ENCODE measurements around the gene CMTM3.
"Not testable (repeated sequence)": the region's sequence is repeated elsewhere in the genome, so short reads cannot be mapped to it uniquely, and the experiment has no call there.

CMTM3 gene

GRCh38 chr16:66604376-66605176 is at the start of gene CMTM3:
TSS of gene CMTM3 (plus strand) at chr16:66604704. CDS start at chr16:66604806, 102 bp downstream.
- DNase-seq (ENCODE audit: low read depth) = no peak

- no peak for DNase-seq (ENCODE audit: low read depth)
Observed at GRCh38 chr16:66560107-66560506, 44.4 kb upstream of the CMTM3 start.

- DNase-seq (ENCODE audit: low read depth) = no peak
Observed at GRCh38 chr16:66561381-66562080, 43.0 kb upstream of the CMTM3 start.

GRCh38 chr16:66562409-66562808 is 42.1 kb upstream of the CMTM3 start:
- no peak for DNase-seq (ENCODE audit: low read depth)

- no peak for DNase-seq (ENCODE audit: low read depth)
Observed at GRCh38 chr16:66562986-66563385, 41.5 kb upstream of the CMTM3 start.

- no peak for DNase-seq (ENCODE audit: low read depth)
Observed at GRCh38 chr16:66563574-66564334, 40.8 kb upstream of the CMTM3 start.

GRCh38 chr16:66566051-66566901 is 38.2 kb upstream of the CMTM3 start, which contains the start of gene CMTM1:
TSS of gene CMTM1 (plus strand) at chr16:66566439. CDS start at chr16:66566514, 75 bp downstream.
- no peak for DNase-seq (ENCODE audit: low read depth)

GRCh38 chr16:66567270-66567669 is 37.2 kb upstream of the CMTM3 start:
- DNase-seq (ENCODE audit: low read depth) = not testable (repeated sequence)

GRCh38 chr16:66568355-66568754 is 36.1 kb upstream of the CMTM3 start:
- no peak for DNase-seq (ENCODE audit: low read depth)

GRCh38 chr16:66569131-66569530 is 35.4 kb upstream of the CMTM3 start:
- DNase-seq (ENCODE audit: low read depth) = peak; percentile 63

GRCh38 chr16:66569827-66570405 is 34.6 kb upstream of the CMTM3 start:
- DNase-seq (ENCODE audit: low read depth) = no peak

GRCh38 chr16:66572356-66572755 is 32.1 kb upstream of the CMTM3 start:
- no peak for DNase-seq (ENCODE audit: low read depth)

GRCh38 chr16:66574081-66574480 is 30.4 kb upstream of the CMTM3 start:
- DNase-seq (ENCODE audit: low read depth) = no peak

- DNase-seq (ENCODE audit: low read depth) = no peak
Observed at GRCh38 chr16:66574531-66574930, 30.0 kb upstream of the CMTM3 start.

- DNase-seq (ENCODE audit: low read depth) = no peak
Observed at GRCh38 chr16:66575060-66575459, 29.4 kb upstream of the CMTM3 start.

GRCh38 chr16:66576296-66576695 is 28.2 kb upstream of the CMTM3 start:
- DNase-seq (ENCODE audit: low read depth) = peak; percentile 47

GRCh38 chr16:66578651-66579531 is 25.6 kb upstream of the CMTM3 start, which contains the start of gene CMTM2:
TSS of gene CMTM2 (plus strand) at chr16:66579463. CDS start at chr16:66579608, 145 bp downstream.
- DNase-seq (ENCODE audit: low read depth) = no peak

GRCh38 chr16:66580605-66581209 is 23.8 kb upstream of the CMTM3 start:
- peak; percentile 76 for DNase-seq (ENCODE audit: low read depth)

GRCh38 chr16:66581246-66581952 is 23.1 kb upstream of the CMTM3 start:
- DNase-seq (ENCODE audit: low read depth) = no peak

Measured in stromal cell of bone marrow (primary cell).